Uterus (tissue), 4 donors: ENCODE measurements around the gene CHST1. TPM values are rescaled to one million over a fixed set of nuclear protein-coding genes. Genes with fewer than 3 reads are reported as not detected.

Experiments used
- DNase-seq, 2 donors: peaks; one replicate each; pipeline ENCODE4 v3.0.0-alpha.2; 2019 to 2020
- H3K27ac ChIP-seq, 2 donors: fragments of 200-600 bp; sonication (generic); 1 replicate in 1 of 2; 2 replicates in 1 of 2; pipeline ENCODE4 v1.5.1; 2016 to 2018
- H3K27me3 ChIP-seq, 2 donors: fragments of 200-600 bp; sonication (generic); one replicate each; pipeline ENCODE4 v1.5.1; 2018 to 2019; ENCODE audit warnings: control low read depth in 1 of 2
- H3K36me3 ChIP-seq, 2 donors: fragments of 200-600 bp; sonication (generic); one replicate each; pipeline ENCODE4 v1.5.1; 2019; ENCODE audit warnings: control low read depth in 1 of 2
- H3K4me1 ChIP-seq, 2 donors: fragments of 200-600 bp; sonication (generic); one replicate each; pipeline ENCODE4 v1.5.1; 2018 to 2019; ENCODE audit warnings: control low read depth in 1 of 2
- H3K4me3 ChIP-seq, 2 donors: fragments of 200-600 bp; sonication (generic); 1 replicate in 1 of 2; 2 replicates in 1 of 2; pipeline ENCODE4 v1.5.1; 2018 to 2019; ENCODE audit warnings: mild to moderate bottlenecking in 1 of 2
- H3K9me3 ChIP-seq, 2 donors: fragments of 200-600 bp; sonication (generic); one replicate each; pipeline ENCODE4 v1.5.1; 2019; ENCODE audit warnings: control low read depth in 1 of 2
- CTCF ChIP-seq, 4 experiments: fragments of 200-600 bp in 2 of 4; fragments of 450-650 bp in 2 of 4; sonication (generic) in 2 of 4; IDR thresholded peaks; one replicate each; pipeline ENCODE4 v1.5.1; 2016 to 2019; ENCODE audit warnings: antibody characterized with exemption in 4 of 4, mild to moderate bottlenecking in 2 of 4, moderate library complexity in 1 of 4
- POLR2A ChIP-seq, 2 donors: fragments of 450-650 bp; IDR thresholded peaks; one replicate each; pipeline ENCODE4 v1.6.1; 2016; ENCODE audit warnings: antibody characterized with exemption in 2 of 2, mild to moderate bottlenecking in 1 of 2, moderate library complexity in 1 of 2
- intact Hi-C: fragments of 100-400 bp; cut with DNase I; formaldehyde crosslinking; loops from one replicate; pipeline ENCODE4 v1.15.1; 2023; ENCODE audit warnings: low total_unique reads
- total RNA-seq, 4 donors: library from RNA; depleted of rRNA in 3 of 4; stranded (reverse); fragments of >200 nt in 3 of 4; gene quantifications; one replicate each; pipeline versions ENCODE4 v1.1.0 to v1.2.4, GENCODE V29; 2014 to 2023
- donor health status: DM: yes; HTN: yes; CAD: no.

The CHST1 gene
- total RNA-seq, 4 donors from 2014 or later, result 2.4 to 7.9 (median 5.9) TPM

- no peaks in the 10 kb centered on the region for H3K9me3 ChIP-seq
- intact Hi-C loops, result no loop called here
- H3K27ac ChIP-seq, result no peak overlapping the region
- H3K27me3 ChIP-seq, result no peaks in the 10 kb centered on the region
- no peaks in the 10 kb centered on the region for H3K36me3 ChIP-seq
- no peak overlapping the region for H3K4me3 ChIP-seq
- no peak for DNase-seq
- no peaks in the 10 kb centered on the region for H3K4me1 ChIP-seq
- TF ChIP-seq CTCF (IDR thresholded peaks at IDR 0.05) (no peak), POLR2A (IDR thresholded peaks at IDR 0.05) (no peak)
These were observed 20.2 kb downstream of the CHST1 start for GRCh38 chr11:45644981-45645889.

- H3K27ac ChIP-seq, result no peak overlapping the region
- H3K4me3 ChIP-seq, result no peak overlapping the region
- no peaks in the 10 kb centered on the region for H3K4me1 ChIP-seq
- H3K36me3 ChIP-seq, result no peaks in the 10 kb centered on the region
- no peak for DNase-seq
- intact Hi-C loops, result no loop called here
- TF ChIP-seq POLR2A (IDR thresholded peaks at IDR 0.05) (no peak), CTCF (IDR thresholded peaks at IDR 0.05) (no peak)
- H3K9me3 ChIP-seq, result no peaks in the 10 kb centered on the region
- H3K27me3 ChIP-seq, result no peaks in the 10 kb centered on the region
These were observed 21.7 kb downstream of the CHST1 start for GRCh38 chr11:45643598-45644260.

GRCh38 chr11:45641961-45642360 is 23.5 kb downstream of the CHST1 start:
- H3K36me3 ChIP-seq, result no peaks in the 10 kb centered on the region
- H3K4me1 ChIP-seq, result no peaks in the 10 kb centered on the region
- no peak for DNase-seq
- H3K27ac ChIP-seq, result no peak overlapping the region
- H3K9me3 ChIP-seq, result no peaks in the 10 kb centered on the region
- no peak for TF ChIP-seq POLR2A (IDR thresholded peaks at IDR 0.05)
- no peak for TF ChIP-seq CTCF (IDR thresholded peaks at IDR 0.05)
- H3K27me3 ChIP-seq, result no peaks in the 10 kb centered on the region
- intact Hi-C loops, result no loop called here
- no peak overlapping the region for H3K4me3 ChIP-seq

GRCh38 chr11:45638051-45638450 is 27.4 kb downstream of the CHST1 start:
- intact Hi-C loops, result no loop called here
- no peaks in the 10 kb centered on the region for H3K4me1 ChIP-seq
- no peaks in the 10 kb centered on the region for H3K9me3 ChIP-seq
- no peaks in the 10 kb centered on the region for H3K27me3 ChIP-seq
- no peak for DNase-seq
- no peak overlapping the region for H3K4me3 ChIP-seq
- H3K27ac ChIP-seq, result no peak overlapping the region
- H3K36me3 ChIP-seq, result no peaks in the 10 kb centered on the region
- TF ChIP-seq CTCF (IDR thresholded peaks at IDR 0.05) (no peak), POLR2A (IDR thresholded peaks at IDR 0.05) (no peak)

- no peaks in the 10 kb centered on the region for H3K27me3 ChIP-seq
- DNase-seq, result no peak
- no peak overlapping the region for H3K4me3 ChIP-seq
- no peaks in the 10 kb centered on the region for H3K36me3 ChIP-seq
- TF ChIP-seq CTCF (IDR thresholded peaks at IDR 0.05), result no peak
- TF ChIP-seq POLR2A (IDR thresholded peaks at IDR 0.05), result no peak
- intact Hi-C loops, result no loop called here
- no peaks in the 10 kb centered on the region for H3K4me1 ChIP-seq
- H3K27ac ChIP-seq, result no peak overlapping the region
- no peaks in the 10 kb centered on the region for H3K9me3 ChIP-seq
These were observed 29.5 kb downstream of the CHST1 start for GRCh38 chr11:45635907-45636306.
